GM12891 (cell line): ENCODE data around the gene SLC35E2B.

Experiments
- DNase-seq: peaks from one replicate; pipeline ENCODE4 v3.0.0; 2011; ENCODE audit warnings: low spot score; ENCODE audit not compliant: insufficient read length
- FAIRE-seq: peaks from 2 replicates; lab custom pipeline; 2011; peaks lifted over from hg19 to GRCh38; lab: Jason Lieb, UNC
- PAX5 ChIP-seq: IDR thresholded peaks from 2 replicates; pipeline ENCODE4 v1.6.1; 2011; ENCODE audit warnings: low read length, moderate library complexity, mild to moderate bottlenecking; ENCODE audit not compliant: insufficient read depth, severe bottlenecking
- POLR2A ChIP-seq: IDR thresholded peaks from 2 replicates; pipeline ENCODE4 v1.6.1; 2011; ENCODE audit warnings: low read depth, low read length, control low read depth
- POLR2AphosphoS5 ChIP-seq: IDR thresholded peaks from 2 replicates; pipeline ENCODE4 v1.6.1; 2011; ENCODE audit warnings: low read depth, low read length, control low read depth
- POU2F2 ChIP-seq: IDR thresholded peaks from 2 replicates; pipeline ENCODE4 v1.6.1; 2011; ENCODE audit warnings: low read depth, mild to moderate bottlenecking, control low read depth, low read length, moderate library complexity
- SPI1 ChIP-seq: IDR thresholded peaks from 2 replicates; pipeline ENCODE4 v1.6.1; 2011; ENCODE audit warnings: low read depth, low read length, control low read depth
- TAF1 ChIP-seq: IDR thresholded peaks from 2 replicates; pipeline ENCODE4 v1.6.1; 2011; ENCODE audit warnings: low read depth, low read length, control low read depth

SLC35E2B gene

DNA sequence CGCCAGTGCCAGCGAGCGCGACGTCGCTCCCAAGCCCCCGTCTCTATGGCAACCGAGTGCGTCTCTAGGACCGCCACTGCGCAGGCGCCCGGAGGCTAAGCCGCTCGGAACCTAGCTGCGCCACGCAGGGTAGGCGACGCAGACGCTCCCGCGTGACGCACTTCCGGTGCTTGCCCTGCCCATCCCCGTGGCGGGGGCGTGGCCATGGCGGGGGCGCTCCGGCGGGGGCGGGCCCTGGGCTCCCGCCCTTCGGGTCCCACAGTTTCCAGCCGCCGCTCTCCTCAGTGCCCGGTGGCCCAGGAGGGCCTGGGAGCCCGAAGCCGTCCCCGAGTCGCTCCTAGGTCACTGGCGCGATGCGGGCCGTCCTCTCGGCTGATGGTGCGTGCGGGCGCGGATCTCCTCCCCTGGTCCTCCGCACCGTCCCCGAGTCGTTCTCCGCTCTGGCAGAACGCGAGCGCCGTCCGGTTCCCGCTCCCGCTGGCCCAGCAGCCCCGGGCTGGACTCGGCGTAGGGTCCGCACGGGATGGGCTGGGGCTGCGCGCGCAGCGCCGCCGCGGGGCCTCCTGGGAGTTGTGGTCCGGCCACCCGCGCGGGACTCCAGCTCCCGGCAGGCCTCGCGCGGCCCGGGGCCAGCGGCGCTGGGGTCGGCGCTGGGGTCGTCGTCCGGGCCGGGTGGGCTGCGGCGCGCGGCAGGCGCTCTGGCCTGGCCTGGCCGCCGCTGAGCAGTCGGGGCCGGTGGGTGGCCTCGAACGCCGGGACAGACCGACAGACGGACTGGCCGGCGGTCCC lies 77.1 kb downstream of the SLC35E2B start, which contains the start of gene MIB2:
TSS of gene MIB2 (plus strand) at position 245 of the 789 bp plus-strand sequence. CDS start 7,953 bp downstream, outside the sequence.
- FAIRE-seq (peak; percentile 100), DNase-seq (peak; percentile 100)
- TF ChIP-seq PAX5 (no peak), POU2F2 (no peak), POLR2A (peak; percentile 67), POLR2AphosphoS5 (peak; percentile 83), TAF1 (peak; percentile 40; the same call in 1 of the 2 replicates), SPI1 (no peak)

- no peak for DNase-seq
- TF ChIP-seq TAF1 (no peak; the same call in 1 of the 2 replicates), POLR2A (no peak), POLR2AphosphoS5 (no peak), SPI1 (no peak), PAX5 (no peak), POU2F2 (no peak)
- FAIRE-seq: no peak
These were observed 77.7 kb downstream of the SLC35E2B start for GRCh38 chr1:1614954-1615255.

GRCh38 chr1:1614204-1614953 lies 78.2 kb downstream of the SLC35E2B start:
- no peak for DNase-seq
- no peak for TF ChIP-seq PAX5
- no peak for TF ChIP-seq POLR2A
- TF ChIP-seq TAF1: no peak
- no peak for TF ChIP-seq SPI1
- no peak for TF ChIP-seq POU2F2
- TF ChIP-seq POLR2AphosphoS5: no peak
- peak; percentile 51 for FAIRE-seq

- FAIRE-seq: no peak
These were observed 79.0 kb downstream of the SLC35E2B start for GRCh38 chr1:1613509-1614082.

DNA sequence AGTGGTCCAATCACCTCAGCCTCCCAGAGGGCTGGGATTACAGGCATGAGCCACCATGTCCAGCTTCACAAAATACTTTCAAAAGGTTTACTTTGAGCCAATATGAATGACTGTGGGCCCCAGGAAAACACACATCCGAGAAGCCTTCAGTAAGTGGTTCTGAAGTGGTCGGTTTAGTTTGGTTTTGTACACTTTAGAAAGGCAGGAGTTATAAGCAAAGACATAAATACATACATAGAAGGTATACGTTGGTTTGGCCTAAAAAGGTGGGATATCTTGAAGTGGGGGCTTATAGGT lies 80.5 kb downstream of the SLC35E2B start:
- no peak for TF ChIP-seq SPI1
- TF ChIP-seq PAX5: no peak
- TF ChIP-seq POU2F2: no peak
- DNase-seq (no peak), FAIRE-seq (no peak)

More at GRCh38 chr1:1613509-1614082, 79.0 kb downstream of the SLC35E2B start:
- no peak for DNase-seq
- no peak for TF ChIP-seq TAF1
- no peak for TF ChIP-seq POLR2A
- no peak for TF ChIP-seq SPI1
- TF ChIP-seq POLR2AphosphoS5: no peak
- TF ChIP-seq POU2F2: no peak
- no peak for TF ChIP-seq PAX5

DNA sequence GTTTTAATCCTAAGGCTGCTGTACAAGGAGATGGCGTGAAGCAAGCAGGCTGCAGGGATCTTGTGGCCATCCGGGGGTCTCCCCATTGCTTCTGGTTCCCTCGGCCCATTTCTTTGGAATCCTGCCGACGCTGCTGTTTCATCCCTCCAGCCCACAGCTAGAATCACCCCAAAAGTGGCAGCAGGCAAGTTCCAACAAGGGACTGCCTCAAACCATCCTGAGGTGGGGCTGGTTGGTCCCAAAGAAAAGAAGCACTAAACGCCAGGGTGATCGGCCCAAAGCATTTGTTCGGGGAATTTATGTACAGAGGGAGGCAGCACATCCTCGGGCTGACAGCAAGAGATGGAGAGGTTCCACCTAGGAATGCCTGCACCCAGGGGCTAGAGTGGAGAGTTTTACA lies 81.8 kb downstream of the SLC35E2B start:
- DNase-seq (no peak), FAIRE-seq (no peak)
- TF ChIP-seq TAF1 (no peak), SPI1 (no peak), POU2F2 (no peak), PAX5 (no peak), POLR2A (no peak), POLR2AphosphoS5 (no peak)

DNA sequence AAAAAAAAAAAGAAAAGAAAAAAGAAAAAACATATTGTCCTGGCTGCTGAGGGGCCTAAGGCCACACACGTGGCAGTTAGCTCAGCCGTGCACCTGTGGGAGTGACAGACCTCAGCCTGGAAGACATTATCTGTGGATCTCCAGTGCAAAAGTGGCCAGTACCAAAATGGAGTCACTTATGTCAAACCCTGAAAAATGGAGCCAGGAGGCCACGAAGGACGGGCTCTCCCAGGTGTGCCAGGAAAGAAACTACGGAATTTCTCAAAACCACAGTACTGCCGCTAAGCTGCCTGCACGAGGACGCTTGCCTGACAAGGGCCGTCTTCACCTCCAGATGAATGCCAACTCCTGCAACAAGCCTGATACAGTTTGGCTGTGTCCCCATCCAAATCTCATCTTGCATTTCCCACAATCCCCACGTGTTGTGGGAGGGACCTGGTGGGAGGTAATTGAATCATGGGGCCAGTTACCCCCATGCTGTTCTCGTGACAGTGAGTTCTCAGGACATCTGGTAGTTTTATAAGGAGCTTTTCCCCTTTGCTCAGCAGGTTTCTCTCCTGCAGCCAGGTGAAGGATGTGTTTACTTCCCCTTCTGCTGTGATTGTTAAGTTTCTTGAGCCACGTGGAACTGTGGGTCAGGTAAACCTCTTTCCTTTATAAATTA lies 82.6 kb downstream of the SLC35E2B start:
- no peak for DNase-seq
- TF ChIP-seq PAX5 (no peak), TAF1 (no peak), POLR2AphosphoS5 (no peak), POU2F2 (no peak), SPI1 (no peak)
- FAIRE-seq: no peak
